ENCODE data around the gene CT47C1.

CT47C1 gene

DNA sequence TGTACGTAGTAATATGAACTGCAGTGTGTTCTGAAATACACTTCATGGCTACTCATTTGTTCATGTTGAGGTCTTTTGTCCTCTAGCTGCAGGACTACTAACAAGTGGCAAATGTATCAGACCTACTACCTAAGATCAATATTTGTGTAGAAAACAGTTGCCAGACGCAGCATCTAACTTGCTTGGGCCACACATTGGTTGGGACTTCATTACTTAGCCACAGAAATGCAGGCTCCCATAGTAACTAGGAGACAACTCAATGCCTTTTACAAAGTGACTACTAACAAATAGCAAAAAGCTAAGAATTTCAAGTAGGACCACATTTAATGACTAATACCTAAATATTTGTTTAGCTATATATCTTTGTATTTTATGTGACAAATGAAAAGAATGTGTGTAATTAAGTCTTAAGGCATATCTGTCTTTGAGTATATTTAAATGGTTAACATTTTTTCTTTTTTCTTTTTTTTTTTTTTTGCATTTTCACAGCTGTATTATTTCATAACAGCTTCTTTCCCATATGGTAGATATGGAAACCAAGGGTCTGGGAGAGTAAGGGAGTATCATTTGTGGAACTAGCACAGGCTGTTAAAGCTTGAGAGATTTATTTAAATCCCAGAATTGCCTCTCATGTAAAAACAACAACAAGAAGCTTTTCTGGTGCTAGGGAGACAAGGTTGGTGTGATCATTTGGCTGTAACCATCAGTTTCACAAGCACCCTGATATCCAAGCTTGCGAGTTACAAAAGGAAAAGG lies 2.7 kb downstream of the CT47C1 start:
- DNase-seq: no peak

DNA sequence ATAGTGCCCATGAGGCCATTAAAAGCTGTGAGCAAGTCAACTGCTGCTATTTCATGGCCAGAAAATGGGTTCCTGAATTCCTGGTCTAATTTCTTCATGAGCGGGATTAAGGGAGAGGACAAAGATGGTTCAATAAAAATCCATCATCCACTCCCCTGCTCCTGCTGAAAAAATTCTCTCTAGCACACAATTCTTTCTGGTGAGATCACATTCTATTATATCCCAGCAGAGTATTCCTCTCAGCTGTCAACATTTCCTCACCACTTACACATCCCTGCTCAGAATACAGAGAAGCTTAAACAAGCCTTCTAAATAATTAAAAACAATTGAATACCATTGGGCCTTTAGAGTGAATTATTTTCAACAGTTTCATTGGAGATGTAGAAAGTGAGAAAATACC lies 9.5 kb downstream of the CT47C1 start:
- no peak for DNase-seq

DNA sequence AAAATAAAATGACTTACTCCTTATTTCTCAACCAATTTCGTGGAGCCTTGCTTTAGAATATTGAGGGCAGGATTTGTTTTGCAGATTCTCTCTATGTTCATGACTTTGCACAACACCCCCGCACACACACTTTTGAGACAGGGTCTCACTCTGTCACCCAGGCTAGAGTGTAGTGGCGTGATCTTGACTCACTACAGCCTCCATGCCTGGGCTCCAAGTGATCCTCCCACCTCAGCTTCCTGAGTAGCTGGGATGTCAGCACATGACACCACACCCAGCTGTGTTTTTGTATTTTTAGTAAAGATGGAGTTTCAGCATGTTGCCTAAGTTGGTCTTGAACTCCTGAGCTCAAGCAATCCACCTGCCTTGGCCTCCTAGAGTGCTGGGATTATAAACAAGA lies 12.0 kb downstream of the CT47C1 start:
- DNase-seq: no peak

DNA sequence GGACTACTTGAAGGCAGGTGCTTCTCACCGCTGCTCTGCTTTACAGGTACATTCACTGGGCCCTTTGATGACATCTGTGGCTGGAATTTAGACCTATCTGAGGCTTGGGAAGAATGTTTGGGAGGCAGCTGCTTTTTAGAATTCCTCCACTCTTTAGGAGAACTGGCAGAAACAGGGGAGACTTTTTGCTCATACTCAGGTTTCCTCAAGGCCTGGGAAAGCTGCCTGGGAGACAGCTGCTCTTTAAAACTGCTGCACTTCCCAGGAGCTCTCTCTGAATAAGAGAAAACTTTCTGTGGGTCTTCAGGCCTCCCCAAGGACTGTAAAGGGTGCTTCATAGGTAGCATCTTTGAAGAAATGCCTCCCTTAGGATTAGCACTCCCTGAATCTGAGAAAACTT lies 14.3 kb downstream of the CT47C1 start:
- no peak for DNase-seq

DNA sequence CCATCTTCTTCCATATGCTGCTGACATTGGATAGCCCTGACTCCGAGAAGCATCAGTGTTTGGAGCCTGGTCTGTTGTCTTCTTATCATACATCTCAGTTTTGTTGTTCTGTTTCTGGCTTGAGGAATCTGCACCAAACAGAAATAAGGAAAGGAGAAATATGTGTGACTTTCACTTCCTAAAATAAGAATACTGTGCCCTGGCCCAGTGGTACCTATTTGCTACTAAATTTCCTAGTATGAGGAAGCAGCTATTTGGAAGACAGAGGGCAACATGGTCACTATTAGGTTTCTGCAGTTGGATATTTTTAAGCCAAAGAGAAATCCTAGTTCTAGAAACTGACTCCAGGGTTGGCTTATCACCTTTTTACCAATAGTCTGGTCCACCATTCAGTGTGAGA lies 16.8 kb downstream of the CT47C1 start:
- DNase-seq: no peak

DNA sequence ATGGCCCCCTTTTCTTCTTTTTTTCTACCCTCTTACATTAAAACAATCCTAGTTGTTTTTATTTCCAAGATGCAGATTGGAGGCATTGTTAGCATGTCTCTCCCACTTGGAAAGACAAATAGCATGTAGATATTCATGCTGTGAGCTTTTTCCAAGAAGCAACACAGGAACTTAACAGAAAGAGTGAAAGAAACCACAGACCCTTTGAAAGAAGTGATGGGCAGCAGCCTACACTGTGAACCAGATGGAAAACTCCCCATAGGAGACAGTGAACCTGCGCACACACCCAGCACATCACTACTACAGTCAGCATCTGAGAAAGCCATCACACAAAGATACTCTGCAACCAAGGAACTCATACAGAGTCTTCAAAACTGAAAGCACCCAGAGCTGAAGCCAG lies 17.8 kb downstream of the CT47C1 start:
- DNase-seq: no peak

DNA sequence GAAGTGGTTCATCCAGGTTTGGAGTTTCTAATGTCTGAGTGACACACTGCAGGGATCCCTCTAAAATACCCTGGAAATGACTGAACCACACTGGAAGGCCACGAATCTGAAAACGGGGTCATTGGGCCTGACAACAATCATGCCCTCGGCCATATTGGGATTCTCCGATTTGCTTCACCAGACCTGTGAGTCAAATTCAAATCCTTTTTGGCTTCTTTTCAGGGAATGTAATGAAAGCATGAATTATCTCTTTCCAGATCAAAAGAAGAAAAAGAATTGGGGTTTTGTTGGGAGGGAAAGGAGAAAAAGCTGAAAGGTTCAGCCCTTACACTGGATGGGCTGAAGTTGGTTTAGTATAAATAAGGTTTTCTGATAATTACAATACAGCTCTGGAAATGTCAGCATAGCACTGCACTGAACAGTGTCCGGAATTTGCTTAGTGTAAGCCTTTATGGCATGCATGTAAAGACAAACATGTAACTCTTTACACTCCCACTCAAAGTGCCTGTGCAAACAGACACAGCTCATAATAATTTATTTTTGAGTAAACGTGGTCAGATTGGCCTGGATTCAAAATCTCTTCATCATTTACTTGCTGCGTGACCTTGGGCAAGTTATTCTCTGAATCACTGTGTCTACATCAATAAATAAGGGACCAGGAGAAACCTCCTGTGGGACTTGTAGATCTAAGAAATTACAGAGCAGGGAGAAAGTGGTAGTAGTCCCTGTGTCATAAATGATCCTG lies 21.4 kb downstream of the CT47C1 start:
- DNase-seq: no peak

DNA sequence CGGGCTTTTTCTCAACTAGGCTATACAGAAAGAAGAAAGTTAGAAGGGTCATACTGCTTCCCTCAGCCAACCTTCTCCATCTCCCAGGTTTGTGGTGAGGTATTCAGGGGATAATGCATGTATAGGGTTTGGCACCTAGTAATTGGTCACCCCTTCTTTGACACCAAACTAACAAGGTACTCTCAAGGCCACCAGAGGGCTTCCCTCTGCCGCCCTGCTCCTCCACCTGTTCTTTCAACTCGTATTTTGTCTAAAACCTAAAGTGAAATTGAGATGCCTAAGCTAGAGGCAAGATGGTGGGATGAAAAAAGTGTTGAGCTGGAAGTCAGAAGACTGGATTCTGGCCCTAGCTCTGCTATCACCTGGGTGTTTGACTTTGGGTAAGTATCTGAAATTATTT lies 22.0 kb downstream of the CT47C1 start:
- no peak for DNase-seq

DNA sequence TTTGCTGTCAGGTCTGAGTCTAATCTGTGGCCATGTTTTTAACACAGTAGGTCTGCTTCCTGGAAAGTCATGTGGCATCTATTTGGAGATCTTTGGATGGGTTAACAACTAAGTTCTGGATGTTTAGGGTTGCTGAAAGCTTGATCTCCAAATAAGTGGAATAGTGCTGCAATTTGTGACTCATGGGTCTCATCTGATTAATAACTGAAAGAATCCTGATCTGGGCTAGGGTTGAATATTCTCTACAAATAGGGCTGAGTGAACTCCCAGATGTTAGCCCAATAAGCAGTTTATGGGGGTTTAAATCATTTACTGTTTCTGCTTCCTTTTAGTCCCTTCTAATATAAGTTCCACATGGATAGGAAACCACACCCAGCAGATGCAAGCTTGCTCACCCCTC lies 23.1 kb downstream of the CT47C1 start:
- no peak for DNase-seq

DNA sequence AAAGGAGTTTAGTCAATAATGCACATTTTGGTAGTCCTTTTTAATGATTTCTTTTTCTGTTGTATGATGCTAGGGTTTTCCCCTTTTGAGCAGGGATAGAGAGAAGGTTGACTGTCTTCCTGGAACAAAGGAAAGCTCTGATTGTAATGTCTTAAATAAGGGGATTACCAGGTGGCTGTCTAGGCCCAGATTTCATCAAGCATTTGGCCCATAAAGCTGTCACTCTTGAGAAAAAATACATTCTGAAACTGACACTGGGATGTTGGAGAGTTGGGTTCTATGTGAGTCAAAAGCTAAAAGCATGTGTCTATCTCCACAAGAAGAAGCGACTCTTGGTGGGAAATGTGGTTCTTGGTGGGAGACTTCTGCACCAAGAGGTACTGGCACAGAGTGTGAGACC lies 28.4 kb downstream of the CT47C1 start:
- no peak for DNase-seq

DNA sequence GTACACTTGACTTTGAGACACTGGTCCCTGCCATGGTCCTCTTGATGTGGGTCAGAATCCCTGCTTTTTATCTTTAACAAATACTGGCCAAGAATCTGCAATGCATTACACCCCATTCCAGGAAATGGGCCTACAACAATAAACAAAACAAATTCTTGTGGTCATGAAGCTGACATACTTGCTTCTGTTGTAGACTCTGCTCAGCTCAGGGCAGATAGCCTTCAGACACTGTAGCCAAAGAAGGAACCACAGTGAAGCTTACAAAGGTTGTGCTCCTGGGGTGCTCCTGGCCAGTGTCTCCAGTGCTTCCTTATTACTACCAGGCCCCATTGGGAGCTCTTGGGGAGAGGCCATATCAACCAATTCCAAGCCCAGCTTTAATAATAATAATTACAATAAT lies 33.0 kb downstream of the CT47C1 start:
- DNase-seq: no peak

DNA sequence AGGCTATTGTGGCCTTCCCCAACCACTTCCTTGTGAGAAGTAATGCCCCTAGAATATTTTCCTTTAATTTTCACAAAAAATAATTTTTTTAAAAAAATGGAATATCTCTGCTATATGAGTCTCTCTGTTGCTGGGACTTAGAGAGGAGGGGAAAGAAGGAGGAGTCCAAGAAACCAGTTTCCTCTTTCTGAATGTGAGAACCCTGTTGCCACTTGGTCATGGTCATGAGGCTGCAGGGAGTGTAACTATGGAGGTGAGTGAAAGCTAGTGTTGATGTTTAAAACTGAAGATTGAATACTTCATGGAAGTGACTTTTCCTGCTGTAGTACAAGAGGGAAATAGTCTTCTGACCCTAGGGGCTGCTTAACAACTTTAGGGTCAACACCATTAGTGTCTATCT lies 34.4 kb downstream of the CT47C1 start:
- DNase-seq: no peak

DNA sequence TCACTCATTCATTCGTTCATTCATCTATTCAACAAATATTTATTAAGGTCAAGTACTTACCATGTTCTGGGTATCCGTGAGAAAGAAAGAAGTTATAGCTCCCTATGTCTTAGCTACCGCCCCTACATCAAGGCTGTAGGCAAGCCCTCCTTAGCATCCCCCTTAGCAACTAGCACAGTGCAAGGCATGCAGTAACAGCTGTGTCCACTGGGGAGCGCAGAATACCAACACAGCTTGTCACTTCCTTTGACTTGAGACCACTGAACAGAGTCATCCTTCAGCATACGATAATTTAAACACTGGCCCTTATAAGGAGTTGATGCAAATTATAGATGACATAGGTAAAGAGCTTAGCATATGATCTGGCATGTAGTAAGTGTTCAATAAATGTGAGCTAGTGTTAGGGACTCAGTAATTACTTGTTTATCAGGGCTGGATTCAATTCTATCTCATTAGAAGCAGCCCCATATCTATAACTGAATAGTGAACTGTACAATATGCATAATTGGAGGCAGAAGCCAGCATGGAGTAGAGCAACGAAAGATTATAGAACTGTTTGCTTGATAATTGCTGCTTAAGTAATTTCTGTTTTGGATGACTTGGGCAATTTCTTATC lies 46.1 kb downstream of the CT47C1 start:
- peak in 4 of 5 donors; percentile 6 to 33 (median 16) for DNase-seq

DNA sequence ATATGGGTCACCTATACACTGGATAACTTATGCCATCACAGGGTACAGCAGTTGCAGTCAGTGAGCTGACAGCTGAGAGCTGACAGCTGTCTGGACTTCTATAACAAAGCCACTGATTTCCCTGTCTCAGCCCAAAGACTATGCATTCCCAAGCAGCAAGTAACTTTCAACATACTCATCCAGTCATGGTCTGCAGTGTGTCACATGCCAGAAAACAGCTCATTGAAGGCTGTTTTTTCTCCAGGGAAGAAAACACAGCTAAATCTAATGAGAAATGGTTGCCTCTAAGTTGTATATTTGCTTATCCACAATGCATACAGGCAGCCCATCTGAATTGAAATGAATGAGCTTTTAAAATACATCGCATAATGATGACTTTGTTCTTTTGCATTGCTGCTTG lies 48.5 kb downstream of the CT47C1 start:
- no peak for DNase-seq
